Ishikawa (cell line): ENCODE data around the gene MRTFA.

Experiments used
- CEBPB ChIP-seq: IDR thresholded peaks from 2 replicates; pipeline ENCODE4 v1.6.1; 2012
- CREB1 ChIP-seq: IDR thresholded peaks from 2 replicates; pipeline ENCODE4 v1.6.1; 2012; ENCODE audit warnings: low read depth
- EGR1 ChIP-seq: IDR thresholded peaks from 2 replicates; pipeline ENCODE4 v1.6.1; 2012
- EP300 ChIP-seq: IDR thresholded peaks from 2 replicates; pipeline ENCODE4 v1.6.1; 2012; ENCODE audit warnings: borderline replicate concordance
- FOXM1 ChIP-seq: IDR thresholded peaks from 2 replicates; pipeline ENCODE4 v1.6.1; 2012; ENCODE audit warnings: low read depth, borderline replicate concordance
- RAD21 ChIP-seq: IDR thresholded peaks from 2 replicates; pipeline ENCODE4 v1.6.1; 2012; ENCODE audit warnings: low read depth
- TAF1 ChIP-seq: IDR thresholded peaks from 2 replicates; pipeline ENCODE4 v1.6.1; 2012; ENCODE audit warnings: low read depth, mild to moderate bottlenecking
- TCF12 ChIP-seq: IDR thresholded peaks from 2 replicates; pipeline ENCODE4 v1.6.1; 2012; ENCODE audit warnings: low read depth
- YY1 ChIP-seq: IDR thresholded peaks from 2 replicates; pipeline ENCODE4 v1.6.1; 2012; ENCODE audit warnings: low read depth
- TF ChIP-seq, protein P1 (sequence below): IDR thresholded peaks from 2 replicates; pipeline ENCODE4 v1.6.1; 2012
- TF ChIP-seq, protein P2 (sequence below): IDR thresholded peaks from 2 replicates; pipeline ENCODE4 v1.6.1; 2012; ENCODE audit warnings: low read depth, mild to moderate bottlenecking
- TF ChIP-seq, protein P3 (sequence below): IDR thresholded peaks from 2 replicates; pipeline ENCODE4 v1.6.1; 2012

DNA sequence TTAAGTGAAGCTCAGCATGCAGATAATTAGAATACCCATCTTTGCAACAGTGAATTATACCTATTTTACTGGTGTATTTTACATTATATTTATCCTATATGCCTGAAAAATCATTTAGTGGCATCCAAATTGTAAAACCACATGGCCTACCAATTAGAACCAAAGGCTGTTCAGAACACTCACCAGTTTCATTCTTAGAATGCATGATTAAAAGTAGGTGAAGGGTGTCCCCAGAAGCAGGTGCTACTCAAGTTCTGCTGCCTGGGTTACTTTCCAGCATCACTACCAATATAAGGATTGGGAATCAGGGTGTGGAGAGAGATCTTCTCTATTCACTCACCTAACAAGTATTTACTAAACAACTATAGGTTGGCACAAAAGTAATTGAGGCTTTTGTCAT lies 162.8 kb downstream of the MRTFA start:
- TF ChIP-seq EGR1 (no peak), CEBPB (no peak), EP300 (no peak), YY1 (no peak), CREB1 (no peak), TCF12 (no peak), TAF1 (no peak), FOXM1 (no peak), RAD21 (no peak)
- TF ChIP-seq, protein P1, sequence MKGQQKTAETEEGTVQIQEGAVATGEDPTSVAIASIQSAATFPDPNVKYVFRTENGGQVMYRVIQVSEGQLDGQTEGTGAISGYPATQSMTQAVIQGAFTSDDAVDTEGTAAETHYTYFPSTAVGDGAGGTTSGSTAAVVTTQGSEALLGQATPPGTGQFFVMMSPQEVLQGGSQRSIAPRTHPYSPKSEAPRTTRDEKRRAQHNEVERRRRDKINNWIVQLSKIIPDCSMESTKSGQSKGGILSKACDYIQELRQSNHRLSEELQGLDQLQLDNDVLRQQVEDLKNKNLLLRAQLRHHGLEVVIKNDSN, result no peak
- TF ChIP-seq, protein P2, sequence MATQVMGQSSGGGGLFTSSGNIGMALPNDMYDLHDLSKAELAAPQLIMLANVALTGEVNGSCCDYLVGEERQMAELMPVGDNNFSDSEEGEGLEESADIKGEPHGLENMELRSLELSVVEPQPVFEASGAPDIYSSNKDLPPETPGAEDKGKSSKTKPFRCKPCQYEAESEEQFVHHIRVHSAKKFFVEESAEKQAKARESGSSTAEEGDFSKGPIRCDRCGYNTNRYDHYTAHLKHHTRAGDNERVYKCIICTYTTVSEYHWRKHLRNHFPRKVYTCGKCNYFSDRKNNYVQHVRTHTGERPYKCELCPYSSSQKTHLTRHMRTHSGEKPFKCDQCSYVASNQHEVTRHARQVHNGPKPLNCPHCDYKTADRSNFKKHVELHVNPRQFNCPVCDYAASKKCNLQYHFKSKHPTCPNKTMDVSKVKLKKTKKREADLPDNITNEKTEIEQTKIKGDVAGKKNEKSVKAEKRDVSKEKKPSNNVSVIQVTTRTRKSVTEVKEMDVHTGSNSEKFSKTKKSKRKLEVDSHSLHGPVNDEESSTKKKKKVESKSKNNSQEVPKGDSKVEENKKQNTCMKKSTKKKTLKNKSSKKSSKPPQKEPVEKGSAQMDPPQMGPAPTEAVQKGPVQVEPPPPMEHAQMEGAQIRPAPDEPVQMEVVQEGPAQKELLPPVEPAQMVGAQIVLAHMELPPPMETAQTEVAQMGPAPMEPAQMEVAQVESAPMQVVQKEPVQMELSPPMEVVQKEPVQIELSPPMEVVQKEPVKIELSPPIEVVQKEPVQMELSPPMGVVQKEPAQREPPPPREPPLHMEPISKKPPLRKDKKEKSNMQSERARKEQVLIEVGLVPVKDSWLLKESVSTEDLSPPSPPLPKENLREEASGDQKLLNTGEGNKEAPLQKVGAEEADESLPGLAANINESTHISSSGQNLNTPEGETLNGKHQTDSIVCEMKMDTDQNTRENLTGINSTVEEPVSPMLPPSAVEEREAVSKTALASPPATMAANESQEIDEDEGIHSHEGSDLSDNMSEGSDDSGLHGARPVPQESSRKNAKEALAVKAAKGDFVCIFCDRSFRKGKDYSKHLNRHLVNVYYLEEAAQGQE, result no peak
- TF ChIP-seq, protein P3, sequence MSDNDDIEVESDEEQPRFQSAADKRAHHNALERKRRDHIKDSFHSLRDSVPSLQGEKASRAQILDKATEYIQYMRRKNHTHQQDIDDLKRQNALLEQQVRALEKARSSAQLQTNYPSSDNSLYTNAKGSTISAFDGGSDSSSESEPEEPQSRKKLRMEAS, result no peak
